Activated T-helper 1 cell treated with anti-CD3 and anti-CD28 coated beads, Interleukin-2, amount 50 U/mL, for 16 hours (primary cell): ENCODE results near the gene CPEB3.
"Not testable (repeated sequence)": the region's sequence is repeated elsewhere in the genome, so short reads cannot be mapped to it uniquely, and the experiment has no call there.

ENCODE experiments used
- DNase-seq, 2 donors: peaks; one replicate each; pipeline ENCODE4 v3.0.0-alpha.2; 2020; ENCODE audit warnings: low read depth in 1 of 2, low spot score in 1 of 2

The CPEB3 gene

GRCh38 chr10:92146107-92146506 lies 144.8 kb downstream of the CPEB3 start:
- DNase-seq = no peak

GRCh38 chr10:92142949-92143348 lies 147.9 kb downstream of the CPEB3 start:
- DNase-seq = no peak

GRCh38 chr10:92142512-92142911 lies 148.4 kb downstream of the CPEB3 start:
- DNase-seq = no peak

- DNase-seq = not testable (repeated sequence)
These were observed 149.7 kb downstream of the CPEB3 start for GRCh38 chr10:92141147-92141546.

GRCh38 chr10:92134049-92134448 lies 156.8 kb downstream of the CPEB3 start:
- DNase-seq = not testable (repeated sequence)

GRCh38 chr10:92131275-92131820 lies 159.5 kb downstream of the CPEB3 start:
- no peak for DNase-seq

- DNase-seq = no peak
These were observed 160.1 kb downstream of the CPEB3 start for GRCh38 chr10:92130622-92131274.

GRCh38 chr10:92126100-92126650 lies 164.7 kb downstream of the CPEB3 start:
- DNase-seq = no peak

- no peak for DNase-seq
These were observed 165.7 kb downstream of the CPEB3 start for GRCh38 chr10:92125144-92125543.

- DNase-seq = no peak
These were observed 166.2 kb downstream of the CPEB3 start for GRCh38 chr10:92124616-92125143.

- no peak for DNase-seq
These were observed 166.9 kb downstream of the CPEB3 start for GRCh38 chr10:92124020-92124419.

GRCh38 chr10:92122941-92123450 lies 167.9 kb downstream of the CPEB3 start:
- no peak for DNase-seq

- DNase-seq = no peak
These were observed 169.0 kb downstream of the CPEB3 start for GRCh38 chr10:92121686-92122492.

- no peak for DNase-seq
These were observed 171.5 kb downstream of the CPEB3 start for GRCh38 chr10:92119340-92119739.

GRCh38 chr10:92114917-92115316 lies 176.0 kb downstream of the CPEB3 start:
- not testable (repeated sequence) for DNase-seq

GRCh38 chr10:92113911-92114600 lies 176.8 kb downstream of the CPEB3 start:
- DNase-seq = no peak

- DNase-seq = no peak
These were observed 178.4 kb downstream of the CPEB3 start for GRCh38 chr10:92112462-92112861.

GRCh38 chr10:92111336-92111939 lies 179.4 kb downstream of the CPEB3 start:
- no peak for DNase-seq

- DNase-seq = no peak
These were observed 180.7 kb downstream of the CPEB3 start for GRCh38 chr10:92110039-92110794.

GRCh38 chr10:92108747-92109146 lies 182.1 kb downstream of the CPEB3 start:
- DNase-seq = no peak
